GM19240 (cell line): Measurements from ENCODE around the gene BICC1.
"Not testable (repeated sequence)": the region's sequence is repeated elsewhere in the genome, so short reads cannot be mapped to it uniquely, and the experiment has no call there.

ENCODE experiments used
- DNase-seq: peaks from one replicate; pipeline ENCODE4 v3.0.0; 2011; ENCODE audit warnings: low spot score; ENCODE audit not compliant: insufficient read length

BICC1 gene

DNA sequence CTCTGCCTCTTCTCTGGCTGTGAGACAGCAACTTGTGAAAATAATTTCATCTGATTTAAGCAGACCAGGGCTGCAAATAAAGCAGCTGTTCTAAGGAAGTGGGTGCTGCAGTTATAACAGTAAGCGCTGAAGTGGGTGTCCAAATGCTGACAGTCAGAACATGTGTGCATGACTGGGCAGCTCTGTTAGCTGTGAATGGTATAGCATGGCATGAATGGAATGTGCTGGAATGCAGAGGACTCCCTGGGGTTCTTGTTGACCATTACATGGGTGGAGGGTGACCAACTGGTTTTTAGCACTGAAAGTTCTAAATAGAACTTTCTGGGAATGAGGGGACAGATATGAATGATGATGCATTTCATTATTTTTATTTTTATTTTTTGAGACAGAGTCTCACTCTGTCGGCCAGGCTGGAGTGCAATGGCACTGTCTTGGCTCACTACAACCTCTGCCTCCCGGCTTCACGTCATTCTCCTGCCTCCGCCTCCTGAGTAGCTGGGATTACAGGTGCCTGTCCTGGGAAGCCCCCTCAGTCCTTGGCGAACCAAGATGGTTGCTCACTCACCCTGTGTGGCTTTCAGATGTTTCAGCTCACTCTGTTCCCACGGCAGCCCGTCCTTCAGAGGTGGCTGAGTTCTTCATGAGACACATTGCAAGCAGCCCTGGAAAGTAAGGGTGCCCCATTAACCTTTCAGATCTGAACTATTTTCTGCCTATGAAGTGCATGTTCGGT lies 344.0 kb downstream of the BICC1 start:
- no peak for DNase-seq

DNA sequence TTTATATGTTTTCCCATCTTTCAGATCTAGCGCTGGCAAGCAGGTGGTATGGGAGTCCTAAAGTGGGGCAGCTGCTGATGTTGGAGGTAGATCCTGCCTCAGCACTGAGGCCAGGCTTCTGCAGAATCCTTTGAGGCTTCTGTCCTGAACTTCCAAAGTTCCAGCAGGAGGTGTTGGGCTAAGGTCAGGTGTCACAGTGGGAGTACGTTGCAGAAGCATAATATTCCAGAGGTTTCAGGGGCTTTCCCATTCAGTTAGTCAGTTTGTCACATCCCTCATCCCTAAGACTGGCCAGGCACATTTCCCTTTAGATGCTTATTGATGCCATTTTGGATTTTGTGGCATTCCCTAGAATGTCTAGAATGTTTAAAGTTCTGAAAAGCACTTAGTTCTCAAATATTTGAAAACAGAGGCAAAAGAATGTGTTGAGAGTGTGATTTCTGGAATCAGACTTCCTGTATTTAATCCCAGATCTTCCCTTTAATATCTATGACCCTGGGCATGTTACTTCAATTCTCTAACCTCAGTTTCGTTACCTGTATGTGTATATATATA lies 344.7 kb downstream of the BICC1 start:
- DNase-seq, result no peak

DNA sequence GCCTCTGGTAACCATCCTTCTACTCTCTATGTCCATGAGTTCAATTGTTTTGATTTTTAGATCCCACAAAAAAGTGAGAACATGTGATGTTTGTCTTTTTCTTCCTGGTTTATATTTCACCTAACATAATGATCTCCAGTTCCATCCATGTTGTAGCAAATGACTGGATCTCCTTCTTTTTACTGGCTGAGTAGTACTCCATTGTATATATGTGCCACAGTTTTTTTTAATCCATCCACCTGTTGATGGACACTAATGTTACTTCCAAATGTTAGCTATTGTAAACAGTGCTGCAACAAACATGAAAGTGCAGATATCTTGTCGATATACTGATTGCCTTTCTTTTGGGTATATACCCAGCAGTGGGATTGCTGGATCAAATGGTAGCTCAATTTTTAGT lies 345.5 kb downstream of the BICC1 start:
- DNase-seq, result not testable (repeated sequence)

DNA sequence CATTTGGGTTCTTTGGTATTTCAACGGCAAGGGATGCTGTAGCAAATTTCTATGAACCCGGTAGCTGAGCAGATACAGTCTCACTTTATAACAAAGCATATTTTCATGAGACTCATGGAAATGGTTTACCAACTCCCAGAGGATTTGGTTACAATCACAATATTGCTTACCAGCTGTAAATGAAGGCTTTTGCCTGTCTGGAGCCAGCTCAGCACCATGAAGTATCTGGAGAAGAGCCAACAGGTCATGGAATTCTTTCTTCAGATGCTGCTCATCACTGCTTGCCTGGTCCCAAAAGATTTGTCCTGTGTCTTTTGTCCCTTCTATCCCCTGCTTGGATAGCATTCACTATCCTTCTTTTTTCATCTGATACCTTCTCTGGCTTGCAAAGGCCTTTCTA lies 346.9 kb downstream of the BICC1 start:
- no peak for DNase-seq

DNA sequence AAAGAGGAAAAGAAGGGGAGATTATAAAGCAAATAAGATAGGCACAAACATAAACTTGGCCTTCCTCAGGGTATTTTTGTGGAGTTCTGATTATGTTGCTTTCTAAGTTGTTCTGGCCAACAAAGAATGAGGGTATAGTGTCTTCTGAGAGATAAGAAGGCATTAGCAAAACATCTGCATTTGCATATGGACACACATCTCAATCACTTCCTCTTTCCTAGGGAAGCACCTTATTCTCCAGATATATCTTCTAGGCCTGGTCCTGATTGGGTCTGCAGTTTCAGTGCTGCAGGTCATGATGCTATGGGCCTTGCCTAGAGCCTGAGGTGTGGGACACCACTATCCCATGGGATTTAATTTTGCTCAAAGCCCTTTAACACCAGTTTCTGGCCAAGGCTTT lies 355.0 kb downstream of the BICC1 start:
- no peak for DNase-seq

DNA sequence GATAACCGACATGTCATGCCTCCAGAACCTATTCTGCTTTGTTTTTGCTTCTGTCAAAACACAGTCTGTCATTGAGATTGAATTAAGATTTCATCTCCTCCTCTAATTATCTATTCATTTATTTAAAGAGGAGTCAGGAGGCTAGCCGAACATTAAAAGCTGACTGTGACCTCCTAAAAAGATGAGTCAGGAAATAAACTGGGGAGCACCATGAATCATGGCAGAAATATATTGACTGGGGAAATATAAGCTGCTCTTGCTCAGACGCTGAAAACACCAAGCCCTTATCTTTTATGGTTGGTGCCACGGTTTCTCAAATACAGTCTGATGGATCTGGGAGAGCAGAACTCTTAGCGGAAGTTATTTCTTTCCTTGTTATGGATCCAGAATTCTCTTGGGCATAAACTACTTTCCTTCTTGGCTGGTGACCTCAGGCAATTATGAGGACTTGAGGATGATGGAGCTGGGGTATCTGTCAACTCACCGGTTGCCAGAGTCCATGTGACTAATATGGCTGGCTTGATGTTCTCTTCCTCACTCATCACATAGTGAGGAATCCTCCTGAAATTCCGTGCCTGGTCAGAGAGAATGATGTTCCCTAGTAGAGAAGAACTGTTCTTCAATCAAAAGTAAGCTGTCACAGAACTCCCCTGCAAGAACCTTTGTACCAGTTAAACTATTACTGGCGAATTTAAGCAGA lies 356.2 kb downstream of the BICC1 start:
- no peak for DNase-seq

DNA sequence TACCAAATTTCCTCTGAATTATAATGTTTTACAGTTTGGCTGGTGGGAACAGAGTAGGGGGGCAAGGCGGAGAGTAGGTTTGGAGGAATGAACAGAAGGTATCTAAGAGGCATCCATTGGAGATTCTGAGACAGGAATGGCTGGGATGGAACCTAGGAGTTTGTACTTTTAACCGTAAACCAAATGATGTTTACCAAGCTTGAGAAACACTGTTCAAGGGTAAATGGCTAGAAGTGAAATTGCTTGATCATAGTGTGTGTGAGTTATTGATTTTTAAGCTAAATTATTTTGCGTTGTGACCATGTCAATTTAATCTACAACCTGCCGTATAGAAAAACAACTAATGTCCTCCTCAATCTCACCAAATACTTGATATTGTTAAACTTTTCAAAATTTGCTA lies 357.4 kb downstream of the BICC1 start:
- DNase-seq, result no peak

DNA sequence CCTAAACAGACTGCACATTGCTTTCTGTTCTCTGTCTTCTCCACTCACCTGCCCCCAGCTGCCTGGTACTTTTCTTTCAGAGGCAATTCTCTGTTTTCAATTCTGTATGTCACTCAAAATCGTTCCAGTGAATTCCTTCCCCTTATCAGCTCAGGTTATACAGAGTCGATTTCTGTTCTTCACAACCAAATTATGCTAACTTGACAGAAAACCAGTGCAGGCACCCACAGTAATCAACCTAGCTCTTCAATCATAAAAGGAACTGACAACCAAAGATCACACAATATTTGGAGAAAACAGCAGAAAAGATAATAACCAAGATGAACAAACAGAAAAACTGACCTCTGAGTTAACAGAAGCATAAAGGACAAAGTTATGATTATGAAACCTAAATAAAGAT lies 360.5 kb downstream of the BICC1 start:
- DNase-seq, result no peak
